HG02759 (cell line): ENCODE results near the gene SVOP.
"Not testable (repeated sequence)": the region's sequence is repeated elsewhere in the genome, so short reads cannot be mapped to it uniquely, and the experiment has no call there.

ENCODE experiments used
- ATAC-seq: cut with Tn5 transposase; IDR thresholded peaks from one replicate; pipeline ENCODE4 v1.9.1; 2021; ENCODE audit warnings: mild to moderate bottlenecking, moderate library complexity; ENCODE audit not compliant: unreplicated experiment

Gene SVOP

DNA sequence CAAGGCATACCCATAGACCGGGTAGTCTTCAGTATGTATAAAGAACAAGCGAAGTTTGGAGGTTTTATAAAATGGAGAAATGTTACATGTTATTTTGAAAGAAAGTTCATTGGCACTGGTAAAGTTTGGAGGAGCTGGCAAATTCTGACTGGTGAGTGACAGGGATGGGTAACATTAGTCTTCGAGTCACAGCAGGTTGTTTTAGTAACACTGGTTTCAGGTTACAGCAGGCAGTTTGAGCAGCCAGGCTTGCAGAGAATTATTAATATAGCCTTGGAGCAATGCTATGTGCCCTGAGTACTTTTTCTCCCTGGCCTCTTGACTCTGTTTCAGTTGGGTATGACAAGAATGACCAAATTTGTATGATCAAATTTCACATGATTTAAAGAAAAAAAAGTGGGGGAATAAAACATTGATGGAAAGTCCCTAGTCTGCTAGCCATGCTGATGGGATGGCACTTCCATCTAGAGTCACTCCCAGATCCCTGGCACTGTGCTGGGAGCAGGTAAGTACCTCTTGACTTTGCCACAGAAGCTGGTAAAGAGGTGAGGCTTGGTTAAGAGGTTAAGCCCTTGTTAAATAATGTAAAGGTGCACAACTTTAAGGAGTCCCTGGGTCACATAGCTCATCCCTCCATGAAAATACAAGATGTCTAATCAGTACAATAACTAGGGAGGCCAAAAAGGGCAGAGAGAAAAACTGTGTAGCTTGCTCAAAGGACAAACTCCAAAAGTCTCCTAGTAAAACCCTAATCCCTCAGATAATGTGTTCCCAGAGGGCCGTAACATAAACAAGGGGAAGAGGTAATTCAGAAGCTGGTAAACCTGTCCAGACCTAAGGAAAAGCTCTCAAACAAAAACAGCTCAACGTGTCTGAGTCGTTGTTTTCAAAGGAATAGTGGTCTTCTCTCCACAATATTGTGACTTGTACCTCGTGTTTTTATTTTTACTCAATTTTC lies 12.7 kb upstream of the SVOP start:
- no peak for ATAC-seq

DNA sequence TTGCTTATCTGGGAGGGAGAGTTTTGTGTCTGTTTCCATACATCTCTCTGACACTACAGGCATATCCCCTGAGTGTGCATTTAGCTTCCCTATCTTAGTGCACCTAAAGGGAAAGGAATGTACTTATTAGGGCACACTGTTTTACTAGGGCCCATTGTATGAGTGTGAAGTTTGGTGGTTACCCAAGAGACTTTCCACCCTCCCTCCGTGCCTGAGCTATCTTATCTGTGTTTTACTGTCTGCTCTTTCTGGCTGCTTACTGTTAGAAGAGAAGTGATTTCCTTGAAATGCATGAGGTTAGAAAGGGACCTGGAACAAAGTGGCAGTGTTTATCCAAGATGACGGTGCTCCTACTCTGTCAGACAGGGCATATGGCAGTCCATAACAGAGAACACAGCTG lies 8.5 kb upstream of the SVOP start:
- ATAC-seq, result no peak

DNA sequence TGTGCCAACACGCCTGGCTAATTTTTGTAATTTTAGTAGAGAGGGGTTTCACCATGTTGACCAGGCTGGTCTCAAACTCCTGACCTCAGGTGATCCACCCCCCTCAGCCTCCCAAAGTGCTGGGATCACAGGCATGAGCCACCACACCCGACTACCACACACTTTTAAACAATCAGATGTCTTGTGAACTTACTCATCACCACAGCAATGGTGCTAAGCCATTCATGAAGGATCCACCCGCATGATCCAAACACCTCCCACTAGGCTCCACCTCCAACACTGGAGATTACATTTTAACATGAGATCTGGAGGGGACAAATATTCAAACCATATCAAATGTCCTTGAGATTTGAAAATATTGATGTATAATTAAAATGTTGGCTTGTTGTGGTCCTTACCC lies 7.8 kb upstream of the SVOP start:
- ATAC-seq, result not testable (repeated sequence)

GRCh38 chr12:109027767-109028166 lies 6.9 kb upstream of the SVOP start:
- no peak for ATAC-seq

GRCh38 chr12:109020146-109020795 lies 597 bp downstream of the SVOP start:
- ATAC-seq, result no peak

- ATAC-seq, result no peak
These were observed 2.6 kb downstream of the SVOP start for GRCh38 chr12:109018296-109018695.

DNA sequence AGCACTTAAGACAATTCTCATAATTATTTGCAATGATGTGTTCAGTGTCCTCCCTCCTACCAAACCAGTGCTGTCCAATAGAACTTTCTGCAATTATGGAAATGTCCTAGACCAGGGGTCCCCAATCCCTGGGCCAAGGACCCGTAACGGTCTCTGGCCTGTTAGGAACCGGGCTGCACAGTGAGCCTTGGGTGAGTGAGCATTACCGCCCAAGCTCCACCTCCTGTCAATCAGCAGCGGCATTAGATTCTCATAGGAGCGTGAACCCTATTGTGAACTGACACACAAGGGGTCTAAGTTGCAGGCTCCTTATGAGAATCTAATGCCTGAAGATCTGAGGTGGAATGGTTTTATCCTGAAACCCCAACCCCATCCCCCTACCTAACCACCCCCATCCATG lies 3.9 kb downstream of the SVOP start:
- ATAC-seq, result no peak

- no peak for ATAC-seq
These were observed 4.9 kb downstream of the SVOP start for GRCh38 chr12:109016016-109016415.

DNA sequence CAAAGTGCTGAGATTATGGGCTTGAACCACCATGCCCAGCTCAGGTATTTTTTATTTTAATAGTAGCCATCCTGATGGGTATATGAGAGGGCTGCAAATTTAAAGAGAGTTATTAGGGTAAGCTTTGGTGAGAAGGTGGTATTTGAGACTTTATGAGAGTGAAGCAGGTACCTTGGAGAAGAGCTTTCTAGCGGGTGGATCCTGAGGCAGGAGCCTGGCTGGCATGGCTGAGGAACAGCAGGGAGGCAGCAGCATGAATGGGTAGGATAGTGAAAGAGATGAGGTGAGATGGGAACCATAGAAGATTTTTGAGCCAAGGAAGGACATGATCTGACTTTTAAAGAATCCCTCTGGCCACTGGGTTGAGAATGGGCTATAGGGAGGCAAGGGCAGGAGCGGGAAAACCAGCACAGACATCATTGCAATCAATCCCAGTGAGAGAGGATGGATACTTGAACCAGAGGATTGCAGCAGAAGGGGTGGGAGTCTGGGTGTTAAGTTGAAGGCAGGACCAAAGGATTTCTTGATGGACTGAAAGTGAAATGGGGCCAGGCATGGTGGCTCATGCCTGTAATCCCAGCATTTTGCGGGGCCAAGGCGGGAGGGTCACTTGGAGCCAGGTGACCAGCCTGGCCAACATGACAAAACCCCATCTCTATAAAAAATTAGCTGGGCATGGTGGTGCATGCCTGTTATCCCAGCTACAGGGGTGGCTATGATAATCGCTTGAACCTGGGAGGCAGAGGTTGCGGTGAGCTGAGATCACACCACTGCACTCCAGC lies 5.7 kb downstream of the SVOP start:
- no peak for ATAC-seq

DNA sequence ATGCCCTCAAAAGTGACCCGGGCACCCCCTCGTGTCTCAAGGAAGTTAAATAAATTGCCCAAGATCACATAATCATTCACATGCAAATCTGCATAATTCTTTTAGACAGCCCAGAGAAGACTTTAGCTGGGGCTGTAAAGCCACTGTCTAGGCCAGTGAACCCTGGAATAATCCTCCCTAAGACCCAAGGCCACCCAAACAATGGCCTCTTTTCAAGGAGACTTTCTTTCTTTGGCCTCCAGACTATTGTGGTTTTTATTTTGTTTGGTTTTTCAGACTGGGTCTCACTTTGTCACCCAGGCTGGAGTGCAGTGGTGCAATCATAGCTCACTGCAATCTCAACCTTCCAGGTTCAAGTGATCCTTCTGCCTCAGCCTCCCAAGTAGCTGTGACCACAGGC lies 10.6 kb downstream of the SVOP start:
- no peak for ATAC-seq

DNA sequence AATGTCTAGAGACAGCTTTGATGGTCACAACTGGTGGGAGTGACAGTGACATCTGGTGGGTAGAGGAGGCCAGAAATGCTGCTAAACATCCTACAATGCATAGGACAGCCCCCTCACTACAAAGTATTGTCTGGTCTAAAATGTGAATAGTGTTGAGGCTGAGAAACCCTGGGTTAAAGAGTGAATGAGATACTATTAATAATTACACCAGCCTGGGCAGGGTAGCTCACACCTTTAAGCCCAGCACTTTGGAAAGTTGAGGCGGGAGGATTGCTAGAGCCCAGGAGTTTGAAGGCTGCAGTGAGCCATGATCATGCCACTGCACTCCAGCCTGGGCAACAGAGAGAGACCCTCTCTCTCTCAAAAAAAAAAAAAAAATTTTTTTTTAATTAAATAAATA lies 11.1 kb downstream of the SVOP start:
- no peak for ATAC-seq

GRCh38 chr12:109004017-109004416 lies 16.9 kb downstream of the SVOP start:
- ATAC-seq, result no peak

- no peak for ATAC-seq
These were observed 24.5 kb downstream of the SVOP start for GRCh38 chr12:108996320-108996719.

DNA sequence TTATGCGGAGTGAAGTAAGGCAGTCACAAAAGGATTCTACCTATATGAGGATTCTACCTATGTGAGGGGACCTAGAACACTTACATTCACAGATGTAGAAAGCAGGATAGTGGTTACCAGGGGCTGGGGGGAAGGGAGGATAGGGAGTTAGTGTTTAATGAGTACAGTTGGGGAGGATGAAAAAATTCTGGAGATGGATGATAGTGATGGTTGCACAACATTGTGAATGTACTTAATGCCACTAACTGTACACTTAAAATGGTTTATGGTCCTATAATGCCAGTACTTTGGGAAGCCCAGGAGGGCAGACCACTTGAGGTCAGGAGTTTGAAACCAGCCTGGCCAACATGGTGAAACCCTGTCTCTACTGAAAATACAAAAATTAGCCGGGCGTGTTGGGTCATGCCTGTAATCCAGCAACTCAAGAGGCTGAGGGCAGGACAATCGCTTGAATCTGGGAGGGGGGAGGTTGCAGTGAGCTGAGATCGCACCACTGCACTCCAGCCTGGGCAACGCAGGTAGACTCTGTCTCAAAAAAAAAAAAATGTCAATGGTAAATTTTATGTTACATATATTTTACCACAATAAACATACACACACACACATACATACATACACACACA lies 25.4 kb downstream of the SVOP start:
- no peak for ATAC-seq

GRCh38 chr12:108990103-108990502 lies 30.8 kb downstream of the SVOP start:
- not testable (repeated sequence) for ATAC-seq

- ATAC-seq, result no peak
These were observed 31.5 kb downstream of the SVOP start for GRCh38 chr12:108989376-108989775.

DNA sequence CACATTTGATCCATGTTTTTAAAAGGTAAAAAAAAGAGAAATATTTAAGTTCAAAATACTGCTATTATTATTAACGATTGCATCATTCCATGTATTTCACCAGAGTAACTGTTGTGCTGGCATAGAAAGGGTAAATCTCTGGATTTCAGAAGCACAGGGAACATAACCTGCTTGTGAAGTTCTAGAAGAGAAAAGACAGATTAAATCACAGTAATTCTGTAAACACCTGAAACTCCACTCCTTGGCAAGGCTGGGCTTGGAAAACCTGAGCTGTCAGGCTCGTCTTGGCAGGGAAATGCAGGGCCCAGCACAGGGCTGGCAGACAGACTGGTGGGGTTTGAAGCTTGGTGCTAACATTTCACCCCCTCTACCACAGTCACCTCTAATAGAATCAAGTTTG lies 35.1 kb downstream of the SVOP start:
- no peak for ATAC-seq

- no peak for ATAC-seq
These were observed 37.6 kb downstream of the SVOP start for GRCh38 chr12:108983227-108983626.

GRCh38 chr12:108982621-108983219 lies 38.1 kb downstream of the SVOP start:
- ATAC-seq, result no peak

- ATAC-seq, result no peak
These were observed 39.0 kb downstream of the SVOP start for GRCh38 chr12:108981835-108982234.
